Measurements from ENCODE around the gene PUM2. TPM values are rescaled to one million over a fixed set of nuclear protein-coding genes. Genes with fewer than 3 reads are reported as not detected.

The PUM2 gene
- total and polyA plus RNA-seq, 7 donors, result 30.0 to 87.2 (median 73.4) TPM

- Histone ChIP-seq H3K27me3 (no peaks in the 10 kb centered on the region), H3K27ac (no peak overlapping the region), H3K36me3 (no peaks in the 10 kb centered on the region), H3K9me3 (no peaks in the 10 kb centered on the region), H3K4me1 (no peaks in the 10 kb centered on the region), H3K4me3 (no peak overlapping the region)
- DNase-seq, result no peak
- intact Hi-C loops (cut with DNase I), result no loop called here
- TF ChIP-seq POLR2AphosphoS5 (IDR thresholded peaks at IDR 0.05) (no peak), POLR2A (IDR thresholded peaks at IDR 0.05) (no peak), EP300 (IDR thresholded peaks at IDR 0.05) (no peak)
- TF ChIP-seq, protein P1, sequence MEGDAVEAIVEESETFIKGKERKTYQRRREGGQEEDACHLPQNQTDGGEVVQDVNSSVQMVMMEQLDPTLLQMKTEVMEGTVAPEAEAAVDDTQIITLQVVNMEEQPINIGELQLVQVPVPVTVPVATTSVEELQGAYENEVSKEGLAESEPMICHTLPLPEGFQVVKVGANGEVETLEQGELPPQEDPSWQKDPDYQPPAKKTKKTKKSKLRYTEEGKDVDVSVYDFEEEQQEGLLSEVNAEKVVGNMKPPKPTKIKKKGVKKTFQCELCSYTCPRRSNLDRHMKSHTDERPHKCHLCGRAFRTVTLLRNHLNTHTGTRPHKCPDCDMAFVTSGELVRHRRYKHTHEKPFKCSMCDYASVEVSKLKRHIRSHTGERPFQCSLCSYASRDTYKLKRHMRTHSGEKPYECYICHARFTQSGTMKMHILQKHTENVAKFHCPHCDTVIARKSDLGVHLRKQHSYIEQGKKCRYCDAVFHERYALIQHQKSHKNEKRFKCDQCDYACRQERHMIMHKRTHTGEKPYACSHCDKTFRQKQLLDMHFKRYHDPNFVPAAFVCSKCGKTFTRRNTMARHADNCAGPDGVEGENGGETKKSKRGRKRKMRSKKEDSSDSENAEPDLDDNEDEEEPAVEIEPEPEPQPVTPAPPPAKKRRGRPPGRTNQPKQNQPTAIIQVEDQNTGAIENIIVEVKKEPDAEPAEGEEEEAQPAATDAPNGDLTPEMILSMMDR (IDR thresholded peaks at IDR 0.05), result no peak
- WGBS, 2 donors, result 91 to 92% methylated on average over 21 of the region's 21 CpGs
Observed at GRCh38 chr2:20209373-20210109, 141.1 kb downstream of the PUM2 start.

DNA sequence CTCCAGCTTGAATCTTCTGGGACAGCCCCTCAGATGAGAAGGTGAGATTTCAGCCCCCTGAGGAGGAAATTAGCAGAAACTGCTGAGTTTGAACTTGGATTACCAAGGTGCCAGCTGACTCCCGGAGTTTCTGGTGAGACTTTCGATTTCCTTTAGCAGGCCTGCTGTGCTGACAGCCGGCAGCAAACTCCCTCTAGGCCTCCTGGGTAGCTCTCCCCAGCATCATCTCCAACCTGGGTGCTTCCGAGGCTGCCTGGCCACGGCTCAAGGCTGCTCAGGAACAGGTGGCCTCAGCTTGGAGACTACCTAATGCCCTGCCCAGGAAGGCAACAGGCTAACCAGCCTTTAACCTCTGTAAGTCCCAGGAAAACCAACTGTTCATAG is 142.2 kb downstream of the PUM2 start:
- H3K4me1 ChIP-seq, result no peaks in the 10 kb centered on the region
- H3K27ac ChIP-seq, result no peak overlapping the region
- no peak overlapping the region for H3K4me3 ChIP-seq
- H3K9me3 ChIP-seq, result no peaks in the 10 kb centered on the region
- intact Hi-C loops (cut with DNase I), result no loop called here
- no peak for DNase-seq
- TF ChIP-seq, protein P1 (IDR thresholded peaks at IDR 0.05), result no peak
- TF ChIP-seq POLR2A (IDR thresholded peaks at IDR 0.05) (no peak), EP300 (IDR thresholded peaks at IDR 0.05) (no peak), POLR2AphosphoS5 (IDR thresholded peaks at IDR 0.05) (no peak)
- no peaks in the 10 kb centered on the region for H3K36me3 ChIP-seq
- WGBS, 2 donors, result 22 to 52% methylated on average over 5 of the region's 5 CpGs
- no peaks in the 10 kb centered on the region for H3K27me3 ChIP-seq

GRCh38 chr2:20207051-20207450 is 143.6 kb downstream of the PUM2 start:
- WGBS, 2 donors, result 61 to 71% methylated on average over 5 of the region's 5 CpGs
- intact Hi-C loops (cut with DNase I), result no loop called here
- H3K27ac ChIP-seq, result no peak overlapping the region

GRCh38 chr2:20205915-20206524 is 144.6 kb downstream of the PUM2 start:
- 73 to 91% methylated on average over 10 of the region's 10 CpGs for WGBS, 2 donors
- Histone ChIP-seq H3K36me3 (no peaks in the 10 kb centered on the region), H3K9me3 (no peaks in the 10 kb centered on the region), H3K27me3 (no peaks in the 10 kb centered on the region), H3K4me1 (no peaks in the 10 kb centered on the region), H3K27ac (no peak overlapping the region), H3K4me3 (no peak overlapping the region)
- DNase-seq, result no peak
- intact Hi-C loops (cut with DNase I), result no loop called here
- TF ChIP-seq POLR2A (IDR thresholded peaks at IDR 0.05) (no peak), POLR2AphosphoS5 (IDR thresholded peaks at IDR 0.05) (no peak), EP300 (IDR thresholded peaks at IDR 0.05) (no peak)
- TF ChIP-seq, protein P1 (IDR thresholded peaks at IDR 0.05), result no peak

More at GRCh38 chr2:20207051-20207450, 143.6 kb downstream of the PUM2 start:
- H3K27me3 ChIP-seq, result no peaks in the 10 kb centered on the region
- H3K9me3 ChIP-seq, result no peaks in the 10 kb centered on the region
- no peaks in the 10 kb centered on the region for H3K36me3 ChIP-seq
- DNase-seq, result no peak
- H3K4me1 ChIP-seq, result no peaks in the 10 kb centered on the region
- TF ChIP-seq POLR2A (IDR thresholded peaks at IDR 0.05), result no peak
- no peak for TF ChIP-seq POLR2AphosphoS5 (IDR thresholded peaks at IDR 0.05)
- H3K4me3 ChIP-seq, result no peak overlapping the region

DNA sequence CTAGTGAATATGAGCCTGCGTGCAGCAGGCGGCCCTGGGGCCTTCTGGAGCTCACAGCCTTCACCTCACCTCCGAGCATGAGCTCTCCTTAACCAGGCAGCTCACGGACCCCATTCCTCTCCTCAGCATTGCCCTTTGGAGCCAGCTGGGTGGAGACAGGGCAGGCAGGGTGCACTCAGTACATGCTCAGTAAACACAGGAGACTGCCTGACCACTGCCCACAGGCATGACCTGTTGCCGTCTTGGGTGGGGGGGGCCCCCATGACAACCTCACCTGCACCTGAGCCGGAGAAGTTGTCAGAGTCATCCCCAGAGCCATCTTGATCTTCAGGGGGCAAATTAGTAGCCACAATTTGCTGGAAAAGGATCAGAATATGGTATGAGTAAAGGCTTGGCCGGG is 145.6 kb downstream of the PUM2 start:
- Histone ChIP-seq H3K9me3 (no peaks in the 10 kb centered on the region), H3K36me3 (no peaks in the 10 kb centered on the region), H3K27ac (no peak overlapping the region), H3K4me1 (no peaks in the 10 kb centered on the region), H3K4me3 (no peak overlapping the region), H3K27me3 (no peaks in the 10 kb centered on the region)
- no peak for DNase-seq
- WGBS, 2 donors, result 90 to 94% methylated on average over 7 of the region's 7 CpGs
- intact Hi-C loops (cut with DNase I), result no loop called here
- TF ChIP-seq EP300 (IDR thresholded peaks at IDR 0.05) (no peak), POLR2AphosphoS5 (IDR thresholded peaks at IDR 0.05) (no peak), POLR2A (IDR thresholded peaks at IDR 0.05) (no peak)
- TF ChIP-seq, protein P1 (IDR thresholded peaks at IDR 0.05), result no peak

Measured in sigmoid colon (tissue), 7 donors.